GM12801 (cell line): Measurements from ENCODE around the gene CALCOCO1.

Experiments
- CTCF ChIP-seq: IDR thresholded peaks from one replicate; pipeline ENCODE4 v1.5.1; 2011; ENCODE audit warnings: control low read depth; ENCODE audit not compliant: insufficient read length; ENCODE audit errors: extremely low read depth

Gene CALCOCO1

GRCh38 chr12:53755893-53756292 is 28.6 kb upstream of the CALCOCO1 start:
- TF ChIP-seq CTCF, result no peak

GRCh38 chr12:53755451-53755891 is 28.2 kb upstream of the CALCOCO1 start:
- no peak for TF ChIP-seq CTCF

- no peak for TF ChIP-seq CTCF
These were observed 27.5 kb upstream of the CALCOCO1 start for GRCh38 chr12:53754633-53755264.

- no peak for TF ChIP-seq CTCF
These were observed 26.9 kb upstream of the CALCOCO1 start for GRCh38 chr12:53754188-53754585.

- TF ChIP-seq CTCF, result no peak
These were observed 25.4 kb upstream of the CALCOCO1 start for GRCh38 chr12:53752621-53753020.

GRCh38 chr12:53752192-53752601 is 24.9 kb upstream of the CALCOCO1 start:
- TF ChIP-seq CTCF, result no peak

- no peak for TF ChIP-seq CTCF
These were observed 24.3 kb upstream of the CALCOCO1 start, which contains the start of gene CISTR for GRCh38 chr12:53751336-53752191. Gene CISTR (minus strand): TSS chr12:53751979.
